Dendritic cell treated with granulocyte-macrophage colony-stimulating factor and Interleukin-4, amounts not matched to agents 40 ng/mL and 50 ng/mL, for 4 days (primary cell): ENCODE measurements around the gene LAMA2.
A peak's percentile ranks its signal among the peaks of the same experiment; 100 is the strongest.

ENCODE experiments used
- H3K27ac Mint-ChIP-seq: one replicate; pipeline ENCODE4 v1.8.0; 2022; ENCODE audit warnings: mild to moderate bottlenecking, mixed read lengths
- H3K27me3 Mint-ChIP-seq: one replicate; pipeline ENCODE4 v1.8.0; 2022; ENCODE audit warnings: mild to moderate bottlenecking, mixed read lengths
- H3K36me3 Mint-ChIP-seq: one replicate; pipeline ENCODE4 v1.8.0; 2022; ENCODE audit warnings: low read depth, mixed read lengths
- H3K4me1 Mint-ChIP-seq: one replicate; pipeline ENCODE4 v1.8.0; 2022; ENCODE audit warnings: low read depth, mixed read lengths
- H3K4me3 Mint-ChIP-seq: one replicate; pipeline ENCODE4 v1.8.0; 2022; ENCODE audit warnings: mild to moderate bottlenecking, moderate library complexity, mixed read lengths
- H3K9me3 Mint-ChIP-seq: one replicate; pipeline ENCODE4 v1.8.0; 2022; ENCODE audit warnings: mixed read lengths
- intact Hi-C: fragments of 100-400 bp; cut with micrococcal nuclease; formaldehyde crosslinking; loops from one replicate; pipeline ENCODE4 v1.15.0; 2022

LAMA2 gene

GRCh38 chr6:129491436-129491835 is 608.5 kb downstream of the LAMA2 start:
- Mint-ChIP-seq H3K36me3 (peaks cover 19% of the 10 kb centered on the region), H3K4me1 (peaks cover 29% of the 10 kb centered on the region), H3K9me3 (no peaks in the 10 kb centered on the region), H3K27me3 (no peaks in the 10 kb centered on the region), H3K27ac (peak overlapping the region; percentile 96), H3K4me3 (no peak overlapping the region)
- intact Hi-C loops = no loop called here

- H3K4me1 Mint-ChIP-seq = peaks cover 29% of the 10 kb centered on the region
- peak overlapping the region; percentile 39 for H3K27ac Mint-ChIP-seq
- H3K27me3 Mint-ChIP-seq = no peaks in the 10 kb centered on the region
- H3K9me3 Mint-ChIP-seq = no peaks in the 10 kb centered on the region
- H3K36me3 Mint-ChIP-seq = peaks cover 19% of the 10 kb centered on the region
- no peak overlapping the region for H3K4me3 Mint-ChIP-seq
- intact Hi-C loops = no loop called here
Observed at GRCh38 chr6:129492260-129492659, 609.3 kb downstream of the LAMA2 start.

- no peaks in the 10 kb centered on the region for H3K27me3 Mint-ChIP-seq
- H3K36me3 Mint-ChIP-seq = peaks cover 19% of the 10 kb centered on the region
- intact Hi-C loops = no loop called here
- no peak overlapping the region for H3K27ac Mint-ChIP-seq
- H3K4me3 Mint-ChIP-seq = no peak overlapping the region
- H3K4me1 Mint-ChIP-seq = peaks cover 34% of the 10 kb centered on the region
- no peaks in the 10 kb centered on the region for H3K9me3 Mint-ChIP-seq
Observed at GRCh38 chr6:129493354-129493902, 610.5 kb downstream of the LAMA2 start.

GRCh38 chr6:129494099-129494498 is 611.2 kb downstream of the LAMA2 start:
- H3K9me3 Mint-ChIP-seq = no peaks in the 10 kb centered on the region
- no peaks in the 10 kb centered on the region for H3K27me3 Mint-ChIP-seq
- intact Hi-C loops = no loop called here
- H3K36me3 Mint-ChIP-seq = peaks cover 19% of the 10 kb centered on the region
- no peak overlapping the region for H3K4me3 Mint-ChIP-seq
- H3K27ac Mint-ChIP-seq = no peak overlapping the region
- H3K4me1 Mint-ChIP-seq = peaks cover 39% of the 10 kb centered on the region

GRCh38 chr6:129494586-129494985 is 611.6 kb downstream of the LAMA2 start:
- Mint-ChIP-seq H3K4me1 (peaks cover 40% of the 10 kb centered on the region), H3K27ac (no peak overlapping the region), H3K4me3 (no peak overlapping the region), H3K9me3 (no peaks in the 10 kb centered on the region), H3K36me3 (peaks cover 19% of the 10 kb centered on the region), H3K27me3 (no peaks in the 10 kb centered on the region)
- intact Hi-C loops = no loop called here

GRCh38 chr6:129495652-129496051 is 612.7 kb downstream of the LAMA2 start:
- intact Hi-C loops = no loop called here
- Mint-ChIP-seq H3K27ac (no peak overlapping the region), H3K4me3 (no peak overlapping the region), H3K4me1 (peaks cover 35% of the 10 kb centered on the region), H3K36me3 (peaks cover 19% of the 10 kb centered on the region), H3K9me3 (no peaks in the 10 kb centered on the region), H3K27me3 (no peaks in the 10 kb centered on the region)

- H3K27me3 Mint-ChIP-seq = no peaks in the 10 kb centered on the region
- peaks cover 30% of the 10 kb centered on the region for H3K4me1 Mint-ChIP-seq
- intact Hi-C loops = loop anchor here (2.0 kb wide), 1 partner anchor 77 kb away; no protein-coding TSS in a partner anchor
- no peak overlapping the region for H3K4me3 Mint-ChIP-seq
- H3K27ac Mint-ChIP-seq = no peak overlapping the region
- H3K9me3 Mint-ChIP-seq = no peaks in the 10 kb centered on the region
- peaks cover 38% of the 10 kb centered on the region for H3K36me3 Mint-ChIP-seq
Observed at GRCh38 chr6:129497481-129498441, 614.8 kb downstream of the LAMA2 start.

- peaks cover 30% of the 10 kb centered on the region for H3K4me1 Mint-ChIP-seq
- H3K4me3 Mint-ChIP-seq = no peak overlapping the region
- H3K27me3 Mint-ChIP-seq = no peaks in the 10 kb centered on the region
- no peaks in the 10 kb centered on the region for H3K9me3 Mint-ChIP-seq
- intact Hi-C loops = loop anchor here (2.0 kb wide), 1 partner anchor 76 kb away; no protein-coding TSS in a partner anchor
- peak overlapping the region; percentile 70 for H3K27ac Mint-ChIP-seq
- H3K36me3 Mint-ChIP-seq = peaks cover 38% of the 10 kb centered on the region
Observed at GRCh38 chr6:129498541-129498940, 615.6 kb downstream of the LAMA2 start.

GRCh38 chr6:129498950-129499842 is 616.3 kb downstream of the LAMA2 start:
- peak overlapping the region; percentile 70 for H3K27ac Mint-ChIP-seq
- no peaks in the 10 kb centered on the region for H3K27me3 Mint-ChIP-seq
- intact Hi-C loops = loop anchor here (2.0 kb wide), 1 partner anchor 76 kb away; no protein-coding TSS in a partner anchor
- peak overlapping the region; percentile 53 for H3K4me3 Mint-ChIP-seq
- peaks cover 30% of the 10 kb centered on the region for H3K4me1 Mint-ChIP-seq
- H3K9me3 Mint-ChIP-seq = no peaks in the 10 kb centered on the region
- peaks cover 34% of the 10 kb centered on the region for H3K36me3 Mint-ChIP-seq

- Mint-ChIP-seq H3K36me3 (peaks cover 33% of the 10 kb centered on the region), H3K27me3 (no peaks in the 10 kb centered on the region), H3K4me3 (no peak overlapping the region), H3K9me3 (no peaks in the 10 kb centered on the region), H3K27ac (peak overlapping the region; percentile 70), H3K4me1 (peaks cover 30% of the 10 kb centered on the region)
- intact Hi-C loops = loop anchor here (2.0 to 10.0 kb wide), 3 partner anchors 75 to 522 kb away; no protein-coding TSS in a partner anchor
Observed at GRCh38 chr6:129499843-129500219, 616.9 kb downstream of the LAMA2 start.

GRCh38 chr6:129500958-129501739 is 618.2 kb downstream of the LAMA2 start:
- H3K4me3 Mint-ChIP-seq = no peak overlapping the region
- no peaks in the 10 kb centered on the region for H3K9me3 Mint-ChIP-seq
- H3K27me3 Mint-ChIP-seq = no peaks in the 10 kb centered on the region
- intact Hi-C loops = loop anchor here (5.0 to 10.0 kb wide), 2 partner anchors 434 to 521 kb away; no protein-coding TSS in a partner anchor
- H3K27ac Mint-ChIP-seq = no peak overlapping the region
- peaks cover 30% of the 10 kb centered on the region for H3K4me1 Mint-ChIP-seq
- H3K36me3 Mint-ChIP-seq = peaks cover 26% of the 10 kb centered on the region

- H3K4me3 Mint-ChIP-seq = no peak overlapping the region
- intact Hi-C loops = loop anchor here (5.0 to 10.0 kb wide), 2 partner anchors 433 to 520 kb away; no protein-coding TSS in a partner anchor
- H3K9me3 Mint-ChIP-seq = no peaks in the 10 kb centered on the region
- no peak overlapping the region for H3K27ac Mint-ChIP-seq
- no peaks in the 10 kb centered on the region for H3K27me3 Mint-ChIP-seq
- peaks cover 24% of the 10 kb centered on the region for H3K36me3 Mint-ChIP-seq
- peaks cover 30% of the 10 kb centered on the region for H3K4me1 Mint-ChIP-seq
Observed at GRCh38 chr6:129501740-129502660, 619.1 kb downstream of the LAMA2 start.
